CD14-positive monocyte (primary cell): ENCODE data around the gene FGGY. TPM values are rescaled to one million over a fixed set of nuclear protein-coding genes. Genes with fewer than 3 reads are reported as not detected.
A peak's percentile ranks its signal among the peaks of the same experiment; 100 is the strongest.

ENCODE experiments used
- DNase-seq, 3 donors: peaks; one replicate each; pipeline ENCODE4 v3.0.0-alpha.2; 2011 to 2022
- H2AFZ ChIP-seq: 2 replicates; pipeline ENCODE4 v1.6.0; 2012; ENCODE audit warnings: mild to moderate bottlenecking, low read depth, low read length, inconsistent platforms; ENCODE audit not compliant: insufficient read depth, poor library complexity, severe bottlenecking
- H3K27ac ChIP-seq, 2 donors: 1 replicate in 1 of 2; 2 replicates in 1 of 2; pipeline ENCODE4 v1.5.1; 2012 to 2013; ENCODE audit warnings: low read length in 2 of 2, control low read depth in 1 of 2, inconsistent platforms in 1 of 2, low read depth in 1 of 2, mild to moderate bottlenecking in 1 of 2
- H3K27me3 ChIP-seq, 2 donors: one replicate each; pipeline versions ENCODE4 v1.6.0 to v1.6.1; 2011 to 2013; ENCODE audit warnings: low read length in 2 of 2; ENCODE audit not compliant: control insufficient read depth in 2 of 2, insufficient read depth in 2 of 2
- H3K36me3 ChIP-seq, 2 donors: replicated peaks in 1 of 2; 1 replicate in 1 of 2; 2 replicates in 1 of 2; pipeline versions ENCODE4 v1.5.1 to v1.6.1; 2012 to 2013; ENCODE audit warnings: low read length in 2 of 2, control low read depth in 1 of 2, inconsistent platforms in 1 of 2, mild to moderate bottlenecking in 1 of 2; ENCODE audit not compliant: insufficient read depth in 2 of 2, control insufficient read depth in 1 of 2
- H3K4me1 ChIP-seq, 2 donors: 1 replicate in 1 of 2; 2 replicates in 1 of 2; pipeline versions ENCODE4 v1.5.1 to v1.6.1; 2012 to 2013; ENCODE audit warnings: low read length in 2 of 2, control low read depth in 1 of 2, inconsistent platforms in 1 of 2, mild to moderate bottlenecking in 1 of 2, moderate library complexity in 1 of 2; ENCODE audit not compliant: insufficient read depth in 2 of 2, control insufficient read depth in 1 of 2
- H3K4me2 ChIP-seq: replicated peaks from 2 replicates; pipeline ENCODE3; 2012; ENCODE audit warnings: low read length, moderate library complexity, mild to moderate bottlenecking; ENCODE audit not compliant: poor library complexity, severe bottlenecking; ENCODE audit errors: extremely low read depth
- H3K4me3 ChIP-seq, 3 experiments: fragments of 200-600 bp in 1 of 3; sonication (generic) in 1 of 3; replicated peaks in 1 of 3; 1 replicate in 2 of 3; 2 replicates in 1 of 3; pipeline ENCODE4 v1.5.1; 2011 to 2013; ENCODE audit warnings: low read length in 3 of 3, mild to moderate bottlenecking in 3 of 3, control low read depth in 2 of 3, low read depth in 2 of 3, inconsistent platforms in 1 of 3, moderate library complexity in 1 of 3
- H3K79me2 ChIP-seq: 2 replicates; pipeline ENCODE4 v1.6.0; 2012; ENCODE audit warnings: mild to moderate bottlenecking, control low read depth, inconsistent platforms, low read length, moderate library complexity; ENCODE audit not compliant: insufficient read depth
- H3K9ac ChIP-seq: 2 replicates; pipeline ENCODE4 v1.6.0; 2017; ENCODE audit warnings: low read length, mild to moderate bottlenecking; ENCODE audit not compliant: insufficient read depth, poor library complexity, severe bottlenecking
- H3K9me3 ChIP-seq, 2 donors: replicated peaks in 1 of 2; 1 replicate in 1 of 2; 2 replicates in 1 of 2; pipeline versions ENCODE4 v1.5.1 to v1.6.1; 2012 to 2013; ENCODE audit warnings: low read length in 2 of 2, control low read depth in 1 of 2; ENCODE audit not compliant: control insufficient read depth in 1 of 2, insufficient read depth in 1 of 2
- H4K20me1 ChIP-seq: 2 replicates; pipeline ENCODE4 v1.6.0; 2012; ENCODE audit warnings: mild to moderate bottlenecking, low read length, control low read depth, moderate library complexity; ENCODE audit not compliant: insufficient read depth
- H3K27ac Mint-ChIP-seq, 7 donors: one replicate each; pipeline ENCODE4 v1.8.0; 2020; ENCODE audit warnings: mild to moderate bottlenecking in 7 of 7, mixed read lengths in 7 of 7, moderate library complexity in 6 of 7, inconsistent platforms in 2 of 7
- H3K27me3 Mint-ChIP-seq, 3 donors: one replicate each; pipeline ENCODE4 v1.8.0; 2021 to 2022; ENCODE audit warnings: low read depth in 3 of 3, mild to moderate bottlenecking in 3 of 3, mixed read lengths in 3 of 3, moderate library complexity in 3 of 3, inconsistent platforms in 1 of 3
- H3K36me3 Mint-ChIP-seq, 2 donors: one replicate each; pipeline ENCODE4 v1.8.0; 2020; ENCODE audit warnings: mixed read lengths in 2 of 2, inconsistent platforms in 1 of 2, mild to moderate bottlenecking in 1 of 2
- H3K4me1 Mint-ChIP-seq: one replicate; pipeline ENCODE4 v1.8.0; 2020; ENCODE audit warnings: mild to moderate bottlenecking, mixed read lengths
- H3K4me3 Mint-ChIP-seq, 2 donors: one replicate each; pipeline ENCODE4 v1.8.0; 2020; ENCODE audit warnings: mild to moderate bottlenecking in 2 of 2, mixed read lengths in 2 of 2, moderate library complexity in 1 of 2
- H3K9me3 Mint-ChIP-seq, 7 donors: one replicate each; pipeline ENCODE4 v1.8.0; 2020 to 2022; ENCODE audit warnings: mixed read lengths in 7 of 7, mild to moderate bottlenecking in 6 of 7, moderate library complexity in 6 of 7, inconsistent platforms in 2 of 7
- CTCF ChIP-seq: fragments of 200-600 bp; IDR thresholded peaks from one replicate; pipeline ENCODE4 v1.8.0; 2022; ENCODE audit warnings: antibody characterized with exemption, mild to moderate bottlenecking
- WGBS: methylation state at CpG from one replicate; pipeline ENCODE4 v1.1.5; 2013; ENCODE audit warnings: missing lambda C conversion rate; ENCODE audit not compliant: insufficient coverage; 5-methylcytosine and 5-hydroxymethylcytosine counted together
- intact Hi-C, 2 donors: fragments of 100-400 bp; cut with micrococcal nuclease; formaldehyde crosslinking; loops; one replicate each; pipeline versions ENCODE4 v1.15.0 to v1.15.1; 2023
- polyA plus RNA-seq, 3 donors: library from polyadenylated mRNA; depleted of rRNA in 1 of 3; unstranded in 2 of 3; stranded (reverse) in 1 of 3; fragments of 300-500 nt in 2 of 3; fragments of >200 nt in 1 of 3; fragmentation: Illumina TruSeq in 2 of 3; gene quantifications; 1 replicate in 2 of 3; 2 replicates in 1 of 3; pipeline ENCODE4 v1.2.3, GENCODE V29; 2012 to 2021

The FGGY gene
- polyA plus RNA-seq, 3 donors = 2.3 to 4.3 (median 2.9) TPM

DNA sequence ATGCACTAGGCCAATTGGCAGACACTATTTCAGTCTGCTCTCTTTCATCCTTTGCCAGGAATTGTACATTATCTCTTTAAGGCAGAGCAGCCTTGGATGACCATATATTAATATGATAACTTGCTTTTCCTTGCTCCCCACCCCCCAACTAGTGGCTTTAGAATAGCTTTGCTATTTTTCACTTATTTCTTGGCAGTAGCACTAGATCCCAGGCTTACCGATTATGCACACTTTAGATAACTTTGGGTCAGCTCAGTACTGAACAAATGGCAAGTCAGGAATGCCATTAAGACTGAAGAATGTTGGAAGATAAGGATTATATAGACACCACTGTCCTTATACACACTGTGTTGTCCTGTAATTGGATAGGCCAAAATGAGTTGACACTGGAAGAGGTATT, 146.4 kb downstream of the FGGY start:
- H3K4me1 ChIP-seq = no peaks in the 10 kb centered on the region
- H3K4me2 ChIP-seq = no peak overlapping the region
- no peak overlapping the region for H3K4me3 ChIP-seq
- no peaks in the 10 kb centered on the region for H3K27me3 ChIP-seq
- no peaks in the 10 kb centered on the region for H3K79me2 ChIP-seq
- no peak for DNase-seq
- H3K27ac Mint-ChIP-seq = no peak overlapping the region
- no peak overlapping the region for H3K27ac ChIP-seq
- no peaks in the 10 kb centered on the region for H4K20me1 ChIP-seq
- WGBS = no CpG with 5 or more reads among the region's 1 CpG
- intact Hi-C loops = no loop called here
- no peaks in the 10 kb centered on the region for H3K27me3 Mint-ChIP-seq
- H2AFZ ChIP-seq = no peak overlapping the region
- no peaks in the 10 kb centered on the region for H3K9me3 ChIP-seq
- no peak overlapping the region for H3K4me3 Mint-ChIP-seq
- no peaks in the 10 kb centered on the region for H3K36me3 Mint-ChIP-seq
- no peak for TF ChIP-seq CTCF
- no peaks in the 10 kb centered on the region for H3K36me3 ChIP-seq
- no peaks in the 10 kb centered on the region for H3K9me3 Mint-ChIP-seq
- H3K9ac ChIP-seq = no peak overlapping the region
- H3K4me1 Mint-ChIP-seq = peaks cover 6% of the 10 kb centered on the region

DNA sequence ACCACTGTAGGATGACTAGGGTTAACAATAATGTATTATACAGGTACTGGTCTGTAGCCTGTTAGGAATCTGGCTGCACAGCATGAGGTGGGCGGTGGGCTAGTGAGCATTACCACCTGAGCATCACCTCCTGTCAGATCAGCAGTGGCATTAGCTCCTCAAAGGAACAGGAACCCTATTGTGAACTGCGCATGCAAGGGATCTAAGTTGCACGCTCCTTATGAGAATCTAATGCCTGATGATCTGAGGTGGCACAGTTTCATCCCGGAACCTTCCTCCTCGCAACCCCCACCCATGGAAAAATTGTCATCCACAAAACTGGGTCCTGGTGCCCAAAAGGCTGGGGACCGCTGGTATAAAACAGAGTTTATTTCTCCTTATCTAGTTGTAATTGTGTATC, 147.6 kb downstream of the FGGY start:
- no peak overlapping the region for H2AFZ ChIP-seq
- WGBS = 100% methylated on average over 3 of the region's 6 CpGs
- no peaks in the 10 kb centered on the region for H3K36me3 ChIP-seq
- no peak for DNase-seq
- H3K4me3 ChIP-seq = no peak overlapping the region
- no peaks in the 10 kb centered on the region for H3K4me1 ChIP-seq
- no peak overlapping the region for H3K4me2 ChIP-seq
- no peak for TF ChIP-seq CTCF
- no peaks in the 10 kb centered on the region for H4K20me1 ChIP-seq
- no peaks in the 10 kb centered on the region for H3K27me3 ChIP-seq
- Mint-ChIP-seq H3K4me3 (no peak overlapping the region), H3K9me3 (peaks cover 0 to 5% (median 0%) of the 10 kb centered on the region in 7 donors), H3K27me3 (no peaks in the 10 kb centered on the region), H3K36me3 (no peaks in the 10 kb centered on the region), H3K4me1 (peaks cover 6% of the 10 kb centered on the region), H3K27ac (peak overlapping the region in 2 of 7 donors; percentile 1 to 13)
- H3K79me2 ChIP-seq = no peaks in the 10 kb centered on the region
- H3K9me3 ChIP-seq = no peaks in the 10 kb centered on the region
- no peak overlapping the region for H3K27ac ChIP-seq
- H3K9ac ChIP-seq = no peak overlapping the region
- intact Hi-C loops = no loop called here
